HCT116 (cell line): Measurements from ENCODE around the gene KRT2. TPM values are rescaled to one million over a fixed set of nuclear protein-coding genes. Genes with fewer than 3 reads are reported as not detected.

Experiments
- ATAC-seq: fragments of 200-7000 bp; cut with Tn5 transposase; 2 replicates; pipeline ENCODE4 v1.9.1; 2020; ENCODE audit warnings: mild to moderate bottlenecking, moderate library complexity
- BruUV-seq: library from RNA; stranded (reverse); fragments of 400-500 nt; replicated peaks from 2 replicates; lab custom pipeline; 2021; lab: Mats Ljungman, UMichigan
- CTCF ChIA-PET: fragments of 300-600 bp; sonication (Branson Sonifier 250); formaldehyde crosslinking; loops from one replicate; lab custom pipeline; 2021; ENCODE audit warnings: antibody characterized with exemption; lab: Charles Lee
- POLR2A ChIA-PET: fragments of 300-600, 350-600 bp; sonication (Branson Sonifier 250); formaldehyde crosslinking; loops from one replicate; lab custom pipeline; 2021; ENCODE audit warnings: antibody characterized with exemption; lab: Charles Lee
- RAD21 ChIA-PET, 2 experiments: fragments of 300-600 bp; sonication (Branson Sonifier 250); formaldehyde crosslinking; loops; one replicate each; lab custom pipeline; 2023; ENCODE audit warnings: low total read pairs in 2 of 2; ENCODE audit not compliant: uncharacterized antibody in 2 of 2, unreplicated experiment in 2 of 2, low non-redundant PET in 1 of 2; lab: Charles Lee
- DNase-seq: peaks from one replicate; pipeline ENCODE4 v3.0.0-alpha.2; 2010; ENCODE audit warnings: low read depth, low spot score
- H2AFZ ChIP-seq: fragments of 200-600 bp; shearing (Covaris generic), sonication (generic); 2 replicates; pipeline ENCODE4 v1.6.1; 2017; ENCODE audit warnings: low read depth, mixed run types, mixed read lengths, antibody characterized with exemption, low read length; ENCODE audit not compliant: poor library complexity, severe bottlenecking
- H3K27ac ChIP-seq: 2 replicates; pipeline ENCODE4 v1.5.1; 2012; ENCODE audit warnings: low read depth, low read length
- H3K27me3 ChIP-seq: fragments of 200-600 bp; sonication (generic); 2 replicates; pipeline ENCODE4 v1.6.1; 2016; ENCODE audit warnings: mixed run types, low read length, mixed read lengths; ENCODE audit not compliant: insufficient read depth
- H3K36me3 ChIP-seq, 2 experiments: fragments of 200-500 bp in 1 of 2; fragments of 200-600 bp in 1 of 2; sonication (Bioruptor generic) in 1 of 2; sonication (generic) in 1 of 2; 2 replicates each; pipeline versions ENCODE4 v1.5.1 to v1.6.1; 2014 to 2016; ENCODE audit warnings: low read length in 2 of 2, inconsistent platforms in 1 of 2, mixed read lengths in 1 of 2, mixed run types in 1 of 2; ENCODE audit not compliant: insufficient read depth in 2 of 2, control insufficient read depth in 1 of 2
- H3K4me1 ChIP-seq, 2 experiments: fragments of 200-600 bp in 1 of 2; sonication (generic) in 1 of 2; 2 replicates each; pipeline versions ENCODE4 v1.5.1 to v1.6.1; 2012 to 2017; ENCODE audit warnings: low read length in 2 of 2, inconsistent platforms in 1 of 2, mild to moderate bottlenecking in 1 of 2, mixed read lengths in 1 of 2, mixed run types in 1 of 2, moderate library complexity in 1 of 2; ENCODE audit not compliant: insufficient read depth in 2 of 2, control insufficient read depth in 1 of 2
- H3K4me2 ChIP-seq: fragments of 200-600 bp; sonication (generic); 2 replicates; pipeline ENCODE4 v1.6.1; 2017; ENCODE audit warnings: mixed run types, low read length, mixed read lengths
- H3K4me3 ChIP-seq, 2 experiments: fragments of 200-600 bp in 1 of 2; sonication (generic) in 1 of 2; replicated peaks in 1 of 2; 2 replicates each; pipeline ENCODE4 v1.5.1; 2011 to 2016; ENCODE audit warnings: low read length in 2 of 2, control low read depth in 1 of 2, low read depth in 1 of 2, mild to moderate bottlenecking in 1 of 2, mixed read lengths in 1 of 2, mixed run types in 1 of 2
- H3K79me2 ChIP-seq: fragments of 200-600 bp; sonication (generic); 2 replicates; pipeline ENCODE4 v1.6.1; 2017; ENCODE audit warnings: mild to moderate bottlenecking, mixed run types, low read length, moderate library complexity, mixed read lengths; ENCODE audit not compliant: insufficient read depth
- H3K9ac ChIP-seq: fragments of 200-600 bp; sonication (generic); 2 replicates; pipeline ENCODE4 v1.6.1; 2016; ENCODE audit warnings: low read length, mixed read lengths
- H3K9me2 ChIP-seq: fragments of 200-600 bp; sonication (generic), shearing (Covaris generic); 2 replicates; pipeline ENCODE4 v1.6.1; 2017; ENCODE audit warnings: mixed run types, mild to moderate bottlenecking, moderate library complexity; ENCODE audit not compliant: insufficient read depth
- H3K9me3 ChIP-seq, 2 experiments: fragments of 200-500 bp in 1 of 2; fragments of 200-600 bp in 1 of 2; sonication (Bioruptor generic) in 1 of 2; sonication (generic) in 1 of 2; 2 replicates each; pipeline ENCODE4 v1.6.1; 2014 to 2017; ENCODE audit warnings: low read length in 2 of 2, mixed read lengths in 2 of 2, inconsistent platforms in 1 of 2, low read depth in 1 of 2, mild to moderate bottlenecking in 1 of 2, mixed run types in 1 of 2, moderate library complexity in 1 of 2; ENCODE audit not compliant: control insufficient read depth in 1 of 2, insufficient read depth in 1 of 2
- H4K20me1 ChIP-seq: fragments of 200-600 bp; sonication (generic), shearing (Covaris generic); 2 replicates; pipeline ENCODE4 v1.6.1; 2017; ENCODE audit warnings: mixed run types, mild to moderate bottlenecking, moderate library complexity; ENCODE audit not compliant: insufficient read depth
- CBX3 ChIP-seq: IDR thresholded peaks from 2 replicates; pipeline ENCODE4 v1.6.1; 2012; ENCODE audit warnings: low read depth
- CTCF ChIP-seq, 3 experiments: fragments of 200-600 bp in 1 of 3; sonication (generic) in 1 of 3; IDR thresholded peaks in 2 of 3; conservative IDR thresholded peaks in 1 of 3; 2 replicates each; pipeline ENCODE4 v1.5.1; 2012 to 2017; ENCODE audit warnings: low read depth in 2 of 3, low read length in 2 of 3, antibody characterized with exemption in 1 of 3, borderline replicate concordance in 1 of 3, control low read depth in 1 of 3, mild to moderate bottlenecking in 1 of 3, mixed read lengths in 1 of 3, mixed run types in 1 of 3, moderate library complexity in 1 of 3; ENCODE audit not compliant: insufficient read depth in 1 of 3
- ELF1 ChIP-seq: IDR thresholded peaks from 2 replicates; pipeline ENCODE4 v1.6.1; 2012; ENCODE audit warnings: low read depth, borderline replicate concordance
- EZH2 ChIP-seq: fragments of 200-600 bp; sonication (generic); IDR thresholded peaks from 2 replicates; pipeline ENCODE4 v1.6.1; 2017; ENCODE audit warnings: antibody characterized with exemption, mixed run types
- EZH2phosphoT487 ChIP-seq: fragments of 200-600 bp; IDR thresholded peaks from 2 replicates; pipeline ENCODE4 v1.6.1; 2018; ENCODE audit warnings: antibody characterized with exemption, borderline replicate concordance
- JUND ChIP-seq: IDR thresholded peaks from 2 replicates; pipeline ENCODE4 v1.6.1; 2012
- MAX ChIP-seq: IDR thresholded peaks from 2 replicates; pipeline ENCODE4 v1.6.1; 2012
- SIN3A ChIP-seq: IDR thresholded peaks from 2 replicates; pipeline ENCODE4 v1.6.1; 2012; ENCODE audit warnings: low read depth
- SRF ChIP-seq: IDR thresholded peaks from 2 replicates; pipeline ENCODE4 v1.6.1; 2012; ENCODE audit warnings: low read depth
- TCF7L2 ChIP-seq: IDR thresholded peaks from 2 replicates; pipeline ENCODE4 v1.7.0; 2011; ENCODE audit warnings: borderline replicate concordance, inconsistent platforms; ENCODE audit not compliant: insufficient read depth, insufficient read length; ENCODE audit errors: extremely low read depth
- YY1 ChIP-seq: IDR thresholded peaks from 2 replicates; pipeline ENCODE4 v1.6.1; 2011; ENCODE audit warnings: low read length, low read depth, moderate library complexity, mild to moderate bottlenecking; ENCODE audit not compliant: insufficient replicate concordance; ENCODE audit errors: extremely low read depth
- ZBTB33 ChIP-seq: IDR thresholded peaks from 2 replicates; pipeline ENCODE4 v1.6.1; 2011; ENCODE audit warnings: mild to moderate bottlenecking, low read length, moderate library complexity; ENCODE audit not compliant: insufficient replicate concordance; ENCODE audit errors: extremely low read depth
- intact Hi-C: fragments of 100-400 bp; cut with micrococcal nuclease; formaldehyde crosslinking; loops from 2 replicates; pipeline ENCODE4 v1.10.0; 2022
- total RNA-seq: library from RNA; stranded (reverse); gene quantifications from one replicate; pipeline ENCODE4 v1.2.1, GENCODE V29; 2021; ENCODE audit not compliant: unreplicated experiment

Gene KRT2
- total RNA-seq, 1 experiment from 2014 or later, result not detected

- ATAC-seq, result no peak
- Histone ChIP-seq H3K79me2 (no peaks in the 10 kb centered on the region), H3K27ac (no peak overlapping the region), H4K20me1 (no peaks in the 10 kb centered on the region), H3K9ac (no peak overlapping the region), H3K4me2 (no peak overlapping the region), H2AFZ (no peak overlapping the region), H3K4me3 (no peak overlapping the region), H3K4me1 (no peaks in the 10 kb centered on the region), H3K36me3 (no peaks in the 10 kb centered on the region), H3K27me3 (no peaks in the 10 kb centered on the region), H3K9me2 (no peaks in the 10 kb centered on the region), H3K9me3 (no peaks in the 10 kb centered on the region)
- CTCF ChIA-PET, result interaction anchor here (0.6 kb wide), 1 partner anchor 238 kb away, joined by 3 read pairs; no protein-coding TSS in a partner anchor
- RAD21 ChIA-PET, result no interaction called here
- POLR2A ChIA-PET, result no interaction called here
- intact Hi-C loops, result no loop called here
- TF ChIP-seq JUND, result no peak
- BruUV-seq, result no TSS peak
- DNase-seq, result no peak
Observed at GRCh38 chr12:52630008-52630500, 22.0 kb downstream of the KRT2 start.

GRCh38 chr12:52629281-52630007, 22.6 kb downstream of the KRT2 start:
- Histone ChIP-seq H3K9me3 (no peaks in the 10 kb centered on the region), H3K9ac (no peak overlapping the region), H3K4me2 (no peak overlapping the region), H3K27me3 (no peaks in the 10 kb centered on the region), H3K79me2 (no peaks in the 10 kb centered on the region), H3K36me3 (no peaks in the 10 kb centered on the region), H3K4me3 (no peak overlapping the region), H3K4me1 (no peaks in the 10 kb centered on the region), H4K20me1 (no peaks in the 10 kb centered on the region), H2AFZ (no peak overlapping the region), H3K27ac (no peak overlapping the region), H3K9me2 (no peaks in the 10 kb centered on the region)
- no peak for TF ChIP-seq ZBTB33
- TF ChIP-seq SRF, result no peak
- no peak for TF ChIP-seq CTCF (IDR thresholded peaks at IDR 0.05 in 2 of 3, conservative IDR thresholded peaks at IDR 0.05 in 1 of 3; ENCODE audit: borderline replicate concordance in 1 of 3, insufficient read depth in 1 of 3, low read depth in 2 of 3, low read length in 2 of 3)
- no peak for TF ChIP-seq MAX
- no peak for TF ChIP-seq TCF7L2
- TF ChIP-seq SIN3A, result no peak
- TF ChIP-seq EZH2, result no peak
- no peak for TF ChIP-seq EZH2phosphoT487
- no peak for TF ChIP-seq ELF1
- TF ChIP-seq JUND, result no peak
- TF ChIP-seq CBX3, result no peak
- no peak for TF ChIP-seq YY1
- ChIA-PET RAD21 (no interaction called here), CTCF (no interaction called here), POLR2A (no interaction called here)
- BruUV-seq, result no TSS peak
- intact Hi-C loops, result no loop called here
- DNase-seq, result no peak
- no peak for ATAC-seq
